K562 (cell line): ENCODE results near the gene BCKDHB. TPM values are rescaled to one million over a fixed set of nuclear protein-coding genes. Genes with fewer than 3 reads are reported as not detected.

Experiments
- ATAC-seq: fragments of 200-7000 bp; cut with Tn5 transposase; 3 replicates; pipeline ENCODE4 v1.9.1; 2020; ENCODE audit warnings: moderate library complexity
- BruUV-seq: library from RNA; stranded (reverse); fragments of 400-500 nt; replicated peaks from 2 replicates; lab custom pipeline; 2021; lab: Mats Ljungman, UMichigan
- CTCF ChIA-PET: fragments of 300-600 bp; formaldehyde crosslinking; extraction: SDS; loops from one replicate; lab custom pipeline; 2021; ENCODE audit warnings: low intra/inter-chr PET ratio; lab: Yijun Ruan, JAX
- POLR2A ChIA-PET: fragments of 300-600, 350-650 bp; sonication (Branson Sonifier 250); formaldehyde crosslinking; extraction: SDS; loops from one replicate; lab custom pipeline; 2021; ENCODE audit warnings: antibody characterized with exemption, inconsistent platforms; lab: Yijun Ruan, JAX
- DNase-seq, 4 experiments: peaks; one replicate each; pipeline versions ENCODE4 v3.0.0 to v3.0.0-alpha.2; 2011 to 2018; ENCODE audit warnings: low spot score in 3 of 4, mixed read lengths in 3 of 4; ENCODE audit errors: extremely low read depth in 1 of 4
- FAIRE-seq: peaks from 2 replicates; lab custom pipeline; 2011; peaks lifted over from hg19 to GRCh38; lab: Jason Lieb, UNC
- H2AFZ ChIP-seq: 2 replicates; pipeline ENCODE4 v1.6.0; 2011; ENCODE audit warnings: low read depth, low read length, control low read depth, inconsistent platforms
- H3K27ac ChIP-seq: fragments of 200-600 bp; 3 replicates; pipeline ENCODE4 v1.8.0; 2011; ENCODE audit warnings: low read depth, mild to moderate bottlenecking, control low read depth, inconsistent platforms, low read length, moderate library complexity, mixed read lengths; ENCODE audit errors: extremely low read depth
- H3K27me3 ChIP-seq, 2 experiments: fragments of 300-600 bp in 1 of 2; 2 replicates in 1 of 2; 3 replicates in 1 of 2; pipeline versions ENCODE4 v1.6.0 to v1.8.0; 2011; ENCODE audit warnings: inconsistent platforms in 2 of 2, low read length in 2 of 2, mild to moderate bottlenecking in 1 of 2, mixed read lengths in 1 of 2, moderate library complexity in 1 of 2; ENCODE audit not compliant: control insufficient read depth in 2 of 2, insufficient read depth in 2 of 2
- H3K36me3 ChIP-seq: fragments of 300-600 bp; 3 replicates; pipeline ENCODE4 v1.8.0; 2011; ENCODE audit warnings: mild to moderate bottlenecking, low read length, inconsistent platforms; ENCODE audit not compliant: control insufficient read depth, insufficient read depth
- H3K4me1 ChIP-seq, 2 experiments: fragments of 200-600 bp in 1 of 2; replicated peaks in 1 of 2; 2 replicates in 1 of 2; 3 replicates in 1 of 2; pipeline versions ENCODE4 v1.5.1 to v1.8.0; 2011; ENCODE audit warnings: inconsistent platforms in 2 of 2, low read length in 2 of 2, mild to moderate bottlenecking in 1 of 2, mixed read lengths in 1 of 2, moderate library complexity in 1 of 2; ENCODE audit not compliant: control insufficient read depth in 2 of 2, insufficient read depth in 2 of 2
- H3K4me2 ChIP-seq: 2 replicates; pipeline ENCODE4 v1.6.1; 2011; ENCODE audit warnings: low read length, control low read depth, inconsistent platforms, mixed read lengths; ENCODE audit not compliant: insufficient read depth
- H3K4me3 ChIP-seq: fragments of 200-600 bp; sonication (generic), shearing (Covaris generic); 2 replicates; pipeline ENCODE4 v1.5.1; 2016; ENCODE audit warnings: control low read depth, inconsistent platforms
- H3K79me2 ChIP-seq: fragments of 200-600 bp; 3 replicates; pipeline ENCODE4 v1.8.0; 2011; ENCODE audit warnings: low read length, inconsistent platforms; ENCODE audit not compliant: control insufficient read depth, insufficient read depth
- H3K9ac ChIP-seq, 2 experiments: 2 replicates each; pipeline versions ENCODE4 v1.6.0 to v1.6.1; 2011; ENCODE audit warnings: low read depth in 2 of 2, low read length in 2 of 2, control low read depth in 1 of 2, inconsistent platforms in 1 of 2, mild to moderate bottlenecking in 1 of 2, mixed read lengths in 1 of 2; ENCODE audit not compliant: insufficient read depth in 1 of 2
- H3K9me1 ChIP-seq: one replicate; pipeline ENCODE4 v1.6.0; 2011; ENCODE audit warnings: inconsistent platforms, mild to moderate bottlenecking, low read length, moderate library complexity; ENCODE audit not compliant: control insufficient read depth, insufficient read depth
- H3K9me3 ChIP-seq: replicated peaks from 2 replicates; pipeline ENCODE4 v1.5.1; 2011; ENCODE audit warnings: low read depth, low read length, inconsistent platforms; ENCODE audit not compliant: control insufficient read depth, insufficient read depth
- H4K20me1 ChIP-seq: replicated peaks from 2 replicates; pipeline ENCODE4 v1.6.1; 2011; ENCODE audit warnings: low read length, inconsistent platforms, mixed read lengths; ENCODE audit not compliant: control insufficient read depth, insufficient read depth
- FOSL1 ChIP-seq: fragments of 200-800 bp; sonication (Bioruptor generic); conservative IDR thresholded peaks from 2 replicates; pipeline ENCODE4 v1.6.1; 2016; ENCODE audit warnings: missing genetic modification characterization, missing compliant biosample characterization
- FOXA1 ChIP-seq: fragments of 450-650 bp; IDR thresholded peaks from 2 replicates; pipeline ENCODE4 v1.6.1; 2016; ENCODE audit warnings: mild to moderate bottlenecking, borderline replicate concordance
- MTA2 ChIP-seq: fragments of 450-650 bp; IDR thresholded peaks from 2 replicates; pipeline ENCODE4 v1.6.1; 2016; ENCODE audit warnings: low read depth
- RBM22 ChIP-seq: fragments of 200-400 bp; formaldehyde crosslinking; IDR thresholded peaks from 2 replicates; pipeline ENCODE4 v1.6.1; 2018; ENCODE audit warnings: low read length, low read depth; ENCODE audit not compliant: poor library complexity, severe bottlenecking
- ZNF184 ChIP-seq: sonication (generic); formaldehyde crosslinking; IDR thresholded peaks from 2 replicates; pipeline ENCODE4 v1.5.0; 2020; ENCODE audit warnings: missing genetic modification reagents
- WGBS: fragments of 100-300 bp; shearing (Covaris generic); methylation state at CpG from one replicate; pipeline ENCODE4 v1.1.6; 2016; ENCODE audit warnings: low coverage, mixed read lengths; ENCODE audit not compliant: insufficient coverage; ENCODE audit errors: missing lambda C conversion rate; 5-methylcytosine and 5-hydroxymethylcytosine counted together
- in situ Hi-C: fragments of 300-500 bp; cut with MboI; formaldehyde crosslinking; loops from 4 replicates; pipeline ENCODE4 v1.15.0; 2018; ENCODE audit warnings: inconsistent platforms, mixed read lengths
- intact Hi-C: fragments of 100-400 bp; cut with micrococcal nuclease; formaldehyde crosslinking; loops from 2 replicates; pipeline ENCODE4 v1.14.2; 2022
- polyA plus RNA-seq, 8 experiments: library from polyadenylated mRNA; depleted of rRNA in 4 of 8; stranded (reverse) in 5 of 8; unstranded in 3 of 8; fragments of >200 nt; fragmentation: Nextera tagmentation in 2 of 8; fragmentation: Illumina TruSeq in 1 of 8; extraction: Ambion mirVana in 2 of 8; extraction: Trizol in 1 of 8; gene quantifications; 2 replicates each; pipeline versions ENCODE4 v1.2.1 to v1.2.3, GENCODE V29; 2011 to 2014; ENCODE audit warnings: inconsistent platforms in 1 of 8, missing spikeins in 1 of 8
- total RNA-seq, 7 experiments: library from RNA; depleted of rRNA in 6 of 7; stranded (reverse); fragments of >200 nt in 6 of 7; fragmentation: Illumina TruSeq in 2 of 7; extraction: Trizol in 2 of 7; gene quantifications; 2 replicates each; pipeline versions ENCODE4 v1.2.1 to v1.2.3, GENCODE V29; 2011 to 2021; ENCODE audit warnings: low replicate concordance in 1 of 7
- TF ChIP-seq, protein P1 (sequence below): fragments of 450-650 bp; formaldehyde crosslinking; IDR thresholded peaks from 2 replicates; pipeline ENCODE4 v1.4.0; 2020; ENCODE audit warnings: mild to moderate bottlenecking
- TF ChIP-seq, protein P2 (sequence below): fragments of 250-450 bp; sonication (Bioruptor Pico); IDR thresholded peaks from 2 replicates; pipeline ENCODE4 v1.5.0; 2021; ENCODE audit warnings: mild to moderate bottlenecking, borderline replicate concordance
- TF ChIP-seq, protein P3 (sequence below): fragments of 450-650 bp; IDR thresholded peaks from 2 replicates; pipeline ENCODE4 v1.7.0; 2016; ENCODE audit warnings: borderline replicate concordance

The BCKDHB gene
- total and polyA plus RNA-seq, 9 of the 15 experiments (the other 6 are each of a cell fraction or from before 2014, with no cell fraction given), result 4.1 to 23.7 (median 7.5) TPM

DNA sequence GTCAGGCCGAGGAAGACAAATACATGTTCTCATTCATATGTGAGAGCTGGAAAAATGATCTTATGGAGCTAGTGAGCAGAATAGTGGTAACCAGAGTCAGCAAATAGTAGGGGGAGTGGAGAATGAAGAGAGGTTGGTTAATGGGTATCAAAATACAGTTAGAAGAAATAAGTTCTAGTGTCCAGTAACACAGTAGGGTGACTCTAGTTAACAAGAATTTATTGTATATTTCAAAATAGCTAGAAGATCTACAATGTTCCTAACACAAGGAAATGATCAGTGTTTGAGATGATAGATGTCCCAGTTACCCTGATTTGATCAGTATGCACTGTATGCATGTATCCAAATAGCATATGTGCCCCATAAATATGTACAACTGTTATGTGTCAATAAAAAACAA, 128.4 kb downstream of the BCKDHB start:
- Histone ChIP-seq H3K36me3 (no peaks in the 10 kb centered on the region), H3K79me2 (no peaks in the 10 kb centered on the region), H3K27ac (no peak overlapping the region), H3K9me1 (no peaks in the 10 kb centered on the region), H3K4me2 (no peak overlapping the region), H2AFZ (no peak overlapping the region), H3K9me3 (no peaks in the 10 kb centered on the region), H3K4me3 (no peak overlapping the region), H4K20me1 (no peaks in the 10 kb centered on the region), H3K27me3 (no peaks in the 10 kb centered on the region), H3K4me1 (no peaks in the 10 kb centered on the region), H3K9ac (no peak overlapping the region)
- TF ChIP-seq FOXA1 (no peak), RBM22 (no peak), MTA2 (no peak), FOSL1 (no peak), ZNF184 (CRISPR knock-in tag) (no peak)
- TF ChIP-seq, protein P1, sequence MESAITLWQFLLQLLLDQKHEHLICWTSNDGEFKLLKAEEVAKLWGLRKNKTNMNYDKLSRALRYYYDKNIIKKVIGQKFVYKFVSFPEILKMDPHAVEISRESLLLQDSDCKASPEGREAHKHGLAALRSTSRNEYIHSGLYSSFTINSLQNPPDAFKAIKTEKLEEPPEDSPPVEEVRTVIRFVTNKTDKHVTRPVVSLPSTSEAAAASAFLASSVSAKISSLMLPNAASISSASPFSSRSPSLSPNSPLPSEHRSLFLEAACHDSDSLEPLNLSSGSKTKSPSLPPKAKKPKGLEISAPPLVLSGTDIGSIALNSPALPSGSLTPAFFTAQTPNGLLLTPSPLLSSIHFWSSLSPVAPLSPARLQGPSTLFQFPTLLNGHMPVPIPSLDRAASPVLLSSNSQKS (CRISPR knock-in tag), result no peak
- TF ChIP-seq, protein P2, sequence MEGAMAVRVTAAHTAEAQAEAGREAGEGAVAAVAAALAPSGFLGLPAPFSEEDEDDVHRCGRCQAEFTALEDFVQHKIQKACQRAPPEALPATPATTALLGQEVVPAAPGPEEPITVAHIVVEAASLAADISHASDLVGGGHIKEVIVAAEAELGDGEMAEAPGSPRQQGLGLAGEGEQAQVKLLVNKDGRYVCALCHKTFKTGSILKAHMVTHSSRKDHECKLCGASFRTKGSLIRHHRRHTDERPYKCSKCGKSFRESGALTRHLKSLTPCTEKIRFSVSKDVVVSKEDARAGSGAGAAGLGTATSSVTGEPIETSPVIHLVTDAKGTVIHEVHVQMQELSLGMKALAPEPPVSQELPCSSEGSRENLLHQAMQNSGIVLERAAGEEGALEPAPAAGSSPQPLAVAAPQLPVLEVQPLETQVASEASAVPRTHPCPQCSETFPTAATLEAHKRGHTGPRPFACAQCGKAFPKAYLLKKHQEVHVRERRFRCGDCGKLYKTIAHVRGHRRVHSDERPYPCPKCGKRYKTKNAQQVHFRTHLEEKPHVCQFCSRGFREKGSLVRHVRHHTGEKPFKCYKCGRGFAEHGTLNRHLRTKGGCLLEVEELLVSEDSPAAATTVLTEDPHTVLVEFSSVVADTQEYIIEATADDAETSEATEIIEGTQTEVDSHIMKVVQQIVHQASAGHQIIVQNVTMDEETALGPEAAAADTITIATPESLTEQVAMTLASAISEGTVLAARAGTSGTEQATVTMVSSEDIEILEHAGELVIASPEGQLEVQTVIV (CRISPR knock-in tag), result no peak
- TF ChIP-seq, protein P3, sequence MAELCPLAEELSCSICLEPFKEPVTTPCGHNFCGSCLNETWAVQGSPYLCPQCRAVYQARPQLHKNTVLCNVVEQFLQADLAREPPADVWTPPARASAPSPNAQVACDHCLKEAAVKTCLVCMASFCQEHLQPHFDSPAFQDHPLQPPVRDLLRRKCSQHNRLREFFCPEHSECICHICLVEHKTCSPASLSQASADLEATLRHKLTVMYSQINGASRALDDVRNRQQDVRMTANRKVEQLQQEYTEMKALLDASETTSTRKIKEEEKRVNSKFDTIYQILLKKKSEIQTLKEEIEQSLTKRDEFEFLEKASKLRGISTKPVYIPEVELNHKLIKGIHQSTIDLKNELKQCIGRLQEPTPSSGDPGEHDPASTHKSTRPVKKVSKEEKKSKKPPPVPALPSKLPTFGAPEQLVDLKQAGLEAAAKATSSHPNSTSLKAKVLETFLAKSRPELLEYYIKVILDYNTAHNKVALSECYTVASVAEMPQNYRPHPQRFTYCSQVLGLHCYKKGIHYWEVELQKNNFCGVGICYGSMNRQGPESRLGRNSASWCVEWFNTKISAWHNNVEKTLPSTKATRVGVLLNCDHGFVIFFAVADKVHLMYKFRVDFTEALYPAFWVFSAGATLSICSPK, result no peak
- ChIA-PET CTCF (no interaction called here), POLR2A (interaction anchor here (1.4 kb wide), 1 partner anchor 33 kb away, joined by 3 read pairs; no protein-coding TSS in a partner anchor)
- FAIRE-seq (no peak), ATAC-seq (no peak), DNase-seq (no peak)
- BruUV-seq, result no TSS peak
- in situ Hi-C loops (no loop called here), intact Hi-C loops (loop anchor here (5.0 kb wide), 1 partner anchor 97 kb away; no protein-coding TSS in a partner anchor)
- WGBS, result 29% methylated on average over 1 of the region's 1 CpG
